Measurements from ENCODE around the gene SLC37A3. TPM values are rescaled to one million over a fixed set of nuclear protein-coding genes. Genes with fewer than 3 reads are reported as not detected.

The SLC37A3 gene
- total and polyA plus RNA-seq, 2 donors (not counting 3 experiments of a cell fraction or from before 2014, with no cell fraction given): 32.7 to 59.7 TPM

- Histone ChIP-seq H2AFZ (ENCODE audit: low read depth, low read length) (no peak overlapping the region), H3K27ac (ENCODE audit: insufficient read depth, low read depth, low read length) (no peak overlapping the region), H3K27me3 (ENCODE audit: control insufficient read depth in 2 of 2, insufficient read depth in 2 of 2, low read length in 2 of 2) (no peaks in the 10 kb centered on the region), H4K20me1 (replicated peaks; ENCODE audit: control insufficient read depth, extremely low read depth, insufficient read depth, low read length) (no peaks in the 10 kb centered on the region), H3K79me2 (ENCODE audit: control insufficient read depth, insufficient read depth, low read length) (no peaks in the 10 kb centered on the region), H3K9ac (replicated peaks; ENCODE audit: extremely low read depth, insufficient read depth, low read length) (no peak overlapping the region), H3K9me3 (replicated peaks; ENCODE audit: control insufficient read depth, insufficient read depth, low read length) (no peaks in the 10 kb centered on the region), H3K4me1 (ENCODE audit: control insufficient read depth, extremely low read depth, insufficient read depth, low read length) (peaks cover 24% of the 10 kb centered on the region), H3K36me3 (ENCODE audit: control insufficient read depth in 2 of 2, extremely low read depth in 1 of 2, insufficient read depth in 2 of 2, low read length in 2 of 2) (peaks cover 10% of the 10 kb centered on the region in 2 experiments), H3K4me2 (ENCODE audit: insufficient read depth, low read length) (no peak overlapping the region), H3K4me3 (replicated peaks in 1 of 3; ENCODE audit: insufficient read depth in 1 of 3, low read depth in 1 of 3, low read length in 3 of 3) (no peak overlapping the region), H3K9me1 (replicated peaks; ENCODE audit: control insufficient read depth, extremely low read depth, insufficient read depth, low read length) (no peaks in the 10 kb centered on the region)
- intact Hi-C loops (cut with micrococcal nuclease): loop anchor here (5.0 to 10.0 kb wide), 3 partner anchors 130 to 668 kb away; partner anchors contain the start of genes MKRN1 and MRPS33
- dilution Hi-C loops (cut with MboI; ENCODE audit: extremely low pct_ligation_motif_present, low sequenced_read_pairs): no loop called here
- ChIA-PET CTCF (no interaction called here), POLR2A (no interaction called here)
- DNase-seq (ENCODE audit: low read depth, low spot score) (no peak), FAIRE-seq (no peak)
- TF ChIP-seq MYC (IDR thresholded peaks at IDR 0.05; ENCODE audit: low read depth, low read length) (no peak), CTCF (IDR thresholded peaks at IDR 0.05; ENCODE audit: extremely low read depth in 1 of 2, insufficient read depth in 1 of 2, low read depth in 1 of 2, low read length in 2 of 2) (no peak), EZH2 (IDR thresholded peaks at IDR 0.05; ENCODE audit: borderline replicate concordance, low read depth, low read length, severe bottlenecking) (no peak), POLR2AphosphoS5 (IDR thresholded peaks at IDR 0.05; ENCODE audit: insufficient read depth, low read depth, low read length) (no peak), FOS (IDR thresholded peaks at IDR 0.05; ENCODE audit: borderline replicate concordance, insufficient read depth, low read length) (no peak)
- BruUV-seq (replicated peaks): no TSS peak
These were observed 51.1 kb downstream of the SLC37A3 start for GRCh38 chr7:140347218-140347617.

- H4K20me1 ChIP-seq (replicated peaks; ENCODE audit: control insufficient read depth, extremely low read depth, insufficient read depth, low read length): no peaks in the 10 kb centered on the region
- POLR2A ChIA-PET: no interaction called here
- H3K9me3 ChIP-seq (replicated peaks; ENCODE audit: control insufficient read depth, insufficient read depth, low read length): no peaks in the 10 kb centered on the region
- no peak for TF ChIP-seq EZH2 (IDR thresholded peaks at IDR 0.05; ENCODE audit: borderline replicate concordance, low read depth, low read length, severe bottlenecking)
- no peak for TF ChIP-seq POLR2AphosphoS5 (IDR thresholded peaks at IDR 0.05; ENCODE audit: insufficient read depth, low read depth, low read length)
- TF ChIP-seq MYC (IDR thresholded peaks at IDR 0.05; ENCODE audit: low read depth, low read length): no peak
- TF ChIP-seq GATA2 (IDR thresholded peaks at IDR 0.05; ENCODE audit: insufficient read depth, insufficient read length, low read depth, low read length): no peak
- intact Hi-C loops (cut with micrococcal nuclease) (loop anchor here (5.0 to 10.0 kb wide), 3 partner anchors 132 to 669 kb away; partner anchors contain the start of genes MKRN1 and MRPS33), dilution Hi-C loops (cut with MboI; ENCODE audit: extremely low pct_ligation_motif_present, low sequenced_read_pairs) (no loop called here)
- no peak overlapping the region for H2AFZ ChIP-seq (ENCODE audit: low read depth, low read length)
- no peak overlapping the region for H3K27ac ChIP-seq (ENCODE audit: insufficient read depth, low read depth, low read length)
- H3K79me2 ChIP-seq (ENCODE audit: control insufficient read depth, insufficient read depth, low read length): no peaks in the 10 kb centered on the region
- no peak overlapping the region for H3K9ac ChIP-seq (replicated peaks; ENCODE audit: extremely low read depth, insufficient read depth, low read length)
- CTCF ChIA-PET: no interaction called here
- DNase-seq (ENCODE audit: low read depth, low spot score) (no peak), FAIRE-seq (no peak)
- H3K36me3 ChIP-seq (ENCODE audit: control insufficient read depth in 2 of 2, extremely low read depth in 1 of 2, insufficient read depth in 2 of 2, low read length in 2 of 2): peaks cover 7 to 10% of the 10 kb centered on the region in 2 experiments
- H3K4me2 ChIP-seq (ENCODE audit: insufficient read depth, low read length): no peak overlapping the region
- no TSS peak for BruUV-seq (replicated peaks)
- H3K4me3 ChIP-seq (replicated peaks in 1 of 3; ENCODE audit: insufficient read depth in 1 of 3, low read depth in 1 of 3, low read length in 3 of 3): no peak overlapping the region
- H3K27me3 ChIP-seq (ENCODE audit: control insufficient read depth in 2 of 2, insufficient read depth in 2 of 2, low read length in 2 of 2): no peaks in the 10 kb centered on the region
- H3K4me1 ChIP-seq (ENCODE audit: control insufficient read depth, extremely low read depth, insufficient read depth, low read length): peaks cover 24% of the 10 kb centered on the region
- no peaks in the 10 kb centered on the region for H3K9me1 ChIP-seq (replicated peaks; ENCODE audit: control insufficient read depth, extremely low read depth, insufficient read depth, low read length)
These were observed 52.9 kb downstream of the SLC37A3 start for GRCh38 chr7:140345426-140345825.
